Measurements from ENCODE around the gene MEX3D.
"Not testable (repeated sequence)": the region's sequence is repeated elsewhere in the genome, so short reads cannot be mapped to it uniquely, and the experiment has no call there.

The MEX3D gene

GRCh38 chr19:1551068-1552040, 16.8 kb downstream of the MEX3D start:
- peaks cover 0 to 1% of the 10 kb centered on the region in 2 donors for H3K36me3 ChIP-seq (ENCODE audit: control insufficient read depth in 1 of 2, insufficient read depth in 2 of 2, low read length in 2 of 2)
- no peaks in the 10 kb centered on the region for H3K27me3 ChIP-seq (ENCODE audit: low read depth, low read length)
- H3K4me3 ChIP-seq (ENCODE audit: low read depth in 1 of 2, low read length in 2 of 2), result no peak overlapping the region
- no peaks in the 10 kb centered on the region for H3K4me1 ChIP-seq (ENCODE audit: control insufficient read depth in 1 of 2, insufficient read depth in 2 of 2, low read length in 2 of 2)
- no peaks in the 10 kb centered on the region for H3K9me3 ChIP-seq (ENCODE audit: control insufficient read depth in 1 of 2, low read length in 2 of 2)
- H3K27ac ChIP-seq (ENCODE audit: low read length), result no peak overlapping the region

- H3K36me3 ChIP-seq (ENCODE audit: control insufficient read depth in 1 of 2, insufficient read depth in 2 of 2, low read length in 2 of 2), result no peaks in the 10 kb centered on the region
- no peak overlapping the region for H3K4me3 ChIP-seq (ENCODE audit: low read depth in 1 of 2, low read length in 2 of 2)
- no peaks in the 10 kb centered on the region for H3K9me3 ChIP-seq (ENCODE audit: control insufficient read depth in 1 of 2, low read length in 2 of 2)
- H3K27ac ChIP-seq (ENCODE audit: low read length), result no peak overlapping the region
- H3K27me3 ChIP-seq (ENCODE audit: low read depth, low read length), result peaks cover 4% of the 10 kb centered on the region
- H3K4me1 ChIP-seq (ENCODE audit: control insufficient read depth in 1 of 2, insufficient read depth in 2 of 2, low read length in 2 of 2), result peaks cover 0 to 3% of the 10 kb centered on the region in 2 donors
These were observed 18.7 kb downstream of the MEX3D start for GRCh38 chr19:1549332-1549945.

GRCh38 chr19:1540365-1540925, 27.7 kb downstream of the MEX3D start:
- Histone ChIP-seq H3K4me1 (ENCODE audit: control insufficient read depth in 1 of 2, insufficient read depth in 2 of 2, low read length in 2 of 2) (peaks cover 0 to 14% of the 10 kb centered on the region in 2 donors), H3K9me3 (ENCODE audit: control insufficient read depth in 1 of 2, low read length in 2 of 2) (no peaks in the 10 kb centered on the region), H3K36me3 (ENCODE audit: control insufficient read depth in 1 of 2, insufficient read depth in 2 of 2, low read length in 2 of 2) (no peaks in the 10 kb centered on the region), H3K27ac (ENCODE audit: low read length) (no peak overlapping the region), H3K4me3 (ENCODE audit: low read depth in 1 of 2, low read length in 2 of 2) (no peak overlapping the region), H3K27me3 (ENCODE audit: low read depth, low read length) (peaks cover under 1% of the 10 kb centered on the region)

GRCh38 chr19:1539749-1540148, 28.4 kb downstream of the MEX3D start:
- not testable (repeated sequence) for H3K9me3 ChIP-seq (ENCODE audit: control insufficient read depth in 1 of 2, low read length in 2 of 2); H3K27ac ChIP-seq (ENCODE audit: low read length); H3K4me3 ChIP-seq (ENCODE audit: low read depth in 1 of 2, low read length in 2 of 2); H3K36me3 ChIP-seq (ENCODE audit: control insufficient read depth in 1 of 2, insufficient read depth in 2 of 2, low read length in 2 of 2); H3K27me3 ChIP-seq (ENCODE audit: low read depth, low read length)
- peaks cover 0 to 14% of the 10 kb centered on the region in 2 donors for H3K4me1 ChIP-seq (ENCODE audit: control insufficient read depth in 1 of 2, insufficient read depth in 2 of 2, low read length in 2 of 2)

- Histone ChIP-seq H3K27ac (ENCODE audit: low read length) (no peak overlapping the region), H3K27me3 (ENCODE audit: low read depth, low read length) (no peaks in the 10 kb centered on the region), H3K36me3 (ENCODE audit: control insufficient read depth in 1 of 2, insufficient read depth in 2 of 2, low read length in 2 of 2) (no peaks in the 10 kb centered on the region), H3K4me3 (ENCODE audit: low read depth in 1 of 2, low read length in 2 of 2) (no peak overlapping the region), H3K4me1 (ENCODE audit: control insufficient read depth in 1 of 2, insufficient read depth in 2 of 2, low read length in 2 of 2) (peaks cover 0 to 14% of the 10 kb centered on the region in 2 donors), H3K9me3 (ENCODE audit: control insufficient read depth in 1 of 2, low read length in 2 of 2) (no peaks in the 10 kb centered on the region)
These were observed 29.1 kb downstream of the MEX3D start for GRCh38 chr19:1538978-1539377.

GRCh38 chr19:1535699-1536098, 32.4 kb downstream of the MEX3D start:
- not testable (repeated sequence) for H3K9me3 ChIP-seq (ENCODE audit: control insufficient read depth in 1 of 2, low read length in 2 of 2); H3K4me3 ChIP-seq (ENCODE audit: low read depth in 1 of 2, low read length in 2 of 2); H3K27me3 ChIP-seq (ENCODE audit: low read depth, low read length); H3K27ac ChIP-seq (ENCODE audit: low read length); H3K36me3 ChIP-seq (ENCODE audit: control insufficient read depth in 1 of 2, insufficient read depth in 2 of 2, low read length in 2 of 2)
- peaks cover 0 to 13% of the 10 kb centered on the region in 2 donors for H3K4me1 ChIP-seq (ENCODE audit: control insufficient read depth in 1 of 2, insufficient read depth in 2 of 2, low read length in 2 of 2)

GRCh38 chr19:1534972-1535371, 33.2 kb downstream of the MEX3D start:
- H3K4me3 ChIP-seq (ENCODE audit: low read depth in 1 of 2, low read length in 2 of 2), result no peak overlapping the region
- H3K9me3 ChIP-seq (ENCODE audit: control insufficient read depth in 1 of 2, low read length in 2 of 2), result no peaks in the 10 kb centered on the region
- peaks cover 0 to 6% of the 10 kb centered on the region in 2 donors for H3K4me1 ChIP-seq (ENCODE audit: control insufficient read depth in 1 of 2, insufficient read depth in 2 of 2, low read length in 2 of 2)
- H3K27ac ChIP-seq (ENCODE audit: low read length), result no peak overlapping the region
- H3K27me3 ChIP-seq (ENCODE audit: low read depth, low read length), result peaks cover 7% of the 10 kb centered on the region
- no peaks in the 10 kb centered on the region for H3K36me3 ChIP-seq (ENCODE audit: control insufficient read depth in 1 of 2, insufficient read depth in 2 of 2, low read length in 2 of 2)

- peaks cover 7% of the 10 kb centered on the region for H3K27me3 ChIP-seq (ENCODE audit: low read depth, low read length)
- H3K4me3 ChIP-seq (ENCODE audit: low read depth in 1 of 2, low read length in 2 of 2), result no peak overlapping the region
- no peak overlapping the region for H3K27ac ChIP-seq (ENCODE audit: low read length)
- no peaks in the 10 kb centered on the region for H3K36me3 ChIP-seq (ENCODE audit: control insufficient read depth in 1 of 2, insufficient read depth in 2 of 2, low read length in 2 of 2)
- peaks cover 0 to under 1% of the 10 kb centered on the region in 2 donors for H3K4me1 ChIP-seq (ENCODE audit: control insufficient read depth in 1 of 2, insufficient read depth in 2 of 2, low read length in 2 of 2)
- H3K9me3 ChIP-seq (ENCODE audit: control insufficient read depth in 1 of 2, low read length in 2 of 2), result no peaks in the 10 kb centered on the region
These were observed 34.5 kb downstream of the MEX3D start for GRCh38 chr19:1533510-1534150.

- Histone ChIP-seq H3K4me3 (ENCODE audit: low read depth in 1 of 2, low read length in 2 of 2) (no peak overlapping the region), H3K9me3 (ENCODE audit: control insufficient read depth in 1 of 2, low read length in 2 of 2) (no peaks in the 10 kb centered on the region), H3K4me1 (ENCODE audit: control insufficient read depth in 1 of 2, insufficient read depth in 2 of 2, low read length in 2 of 2) (no peaks in the 10 kb centered on the region), H3K27ac (ENCODE audit: low read length) (no peak overlapping the region), H3K27me3 (ENCODE audit: low read depth, low read length) (peaks cover 7% of the 10 kb centered on the region), H3K36me3 (ENCODE audit: control insufficient read depth in 1 of 2, insufficient read depth in 2 of 2, low read length in 2 of 2) (no peaks in the 10 kb centered on the region)
These were observed 36.1 kb downstream of the MEX3D start for GRCh38 chr19:1532003-1532402.

- Histone ChIP-seq H3K27ac (ENCODE audit: low read length) (no peak overlapping the region), H3K36me3 (ENCODE audit: control insufficient read depth in 1 of 2, insufficient read depth in 2 of 2, low read length in 2 of 2) (no peaks in the 10 kb centered on the region), H3K27me3 (ENCODE audit: low read depth, low read length) (peaks cover 7% of the 10 kb centered on the region), H3K4me3 (ENCODE audit: low read depth in 1 of 2, low read length in 2 of 2) (no peak overlapping the region), H3K9me3 (ENCODE audit: control insufficient read depth in 1 of 2, low read length in 2 of 2) (no peaks in the 10 kb centered on the region), H3K4me1 (ENCODE audit: control insufficient read depth in 1 of 2, insufficient read depth in 2 of 2, low read length in 2 of 2) (no peaks in the 10 kb centered on the region)
These were observed 36.5 kb downstream of the MEX3D start for GRCh38 chr19:1531587-1531986.

GRCh38 chr19:1530856-1531255, 37.3 kb downstream of the MEX3D start:
- H3K4me3 ChIP-seq (ENCODE audit: low read depth in 1 of 2, low read length in 2 of 2); H3K27ac ChIP-seq (ENCODE audit: low read length); H3K9me3 ChIP-seq (ENCODE audit: control insufficient read depth in 1 of 2, low read length in 2 of 2); H3K27me3 ChIP-seq (ENCODE audit: low read depth, low read length); H3K36me3 ChIP-seq (ENCODE audit: control insufficient read depth in 1 of 2, insufficient read depth in 2 of 2, low read length in 2 of 2); H3K4me1 ChIP-seq (ENCODE audit: control insufficient read depth in 1 of 2, insufficient read depth in 2 of 2, low read length in 2 of 2): not testable (repeated sequence)
